HepG2 (cell line): Measurements from ENCODE around the gene SLC34A3. TPM values are rescaled to one million over a fixed set of nuclear protein-coding genes. Genes with fewer than 3 reads are reported as not detected.

Source experiments
- ASH2L ChIP-seq: fragments of 300-600, 200-600 bp; sonication (generic); IDR thresholded peaks from 2 replicates; pipeline ENCODE4 v1.7.0; 2017; ENCODE audit warnings: low read depth, mild to moderate bottlenecking, moderate library complexity, mixed read lengths, low read length; ENCODE audit not compliant: insufficient read length
- BHLHE40 ChIP-seq: IDR thresholded peaks from 2 replicates; pipeline ENCODE4 v1.6.1; 2011; ENCODE audit warnings: low read length, improper control_type of control experiment
- CBFB ChIP-seq: sonication (generic); formaldehyde crosslinking; IDR thresholded peaks from 2 replicates; pipeline ENCODE4 v1.4.0; 2020; ENCODE audit warnings: missing genetic modification reagents
- DR1 ChIP-seq: sonication (generic); formaldehyde crosslinking; IDR thresholded peaks from 2 replicates; pipeline ENCODE4 v1.8.0; 2021; ENCODE audit warnings: mild to moderate bottlenecking, missing genetic modification reagents, inconsistent platforms
- DRAP1 ChIP-seq: IDR thresholded peaks from 2 replicates; pipeline ENCODE4 v1.6.1; 2016; ENCODE audit warnings: missing genetic modification reagents, missing compliant biosample characterization
- FOXC1 ChIP-seq: sonication (generic); formaldehyde crosslinking; IDR thresholded peaks from 2 replicates; pipeline ENCODE4 v1.8.0; 2022; ENCODE audit warnings: mild to moderate bottlenecking, missing genetic modification reagents, borderline replicate concordance
- FUBP1 ChIP-seq: sonication (generic); formaldehyde crosslinking; IDR thresholded peaks from 2 replicates; pipeline ENCODE4 v1.5.1; 2020; ENCODE audit warnings: missing genetic modification reagents, mild to moderate bottlenecking, borderline replicate concordance
- KAT8 ChIP-seq: IDR thresholded peaks from 2 replicates; pipeline ENCODE4 v1.6.1; 2016; ENCODE audit warnings: missing genetic modification reagents, missing compliant biosample characterization
- MED8 ChIP-seq: sonication (generic); formaldehyde crosslinking; IDR thresholded peaks from 2 replicates; pipeline ENCODE4 v1.8.1; 2023; ENCODE audit warnings: mild to moderate bottlenecking, missing genetic modification reagents; ENCODE audit not compliant: insufficient replicate concordance
- MIXL1 ChIP-seq: IDR thresholded peaks from 2 replicates; pipeline ENCODE4 v1.6.1; 2016
- NFE2L2 ChIP-seq: fragments of 150-350 bp; IDR thresholded peaks from 2 replicates; pipeline ENCODE4 v1.6.1; 2014; ENCODE audit warnings: low read length
- PAF1 ChIP-seq: IDR thresholded peaks from 2 replicates; pipeline ENCODE4 v1.6.1; 2016; ENCODE audit warnings: missing genetic modification reagents, missing compliant biosample characterization
- RFXANK ChIP-seq: IDR thresholded peaks from 2 replicates; pipeline ENCODE4 v1.6.1; 2016
- RORA ChIP-seq: sonication (generic); formaldehyde crosslinking; IDR thresholded peaks from 2 replicates; pipeline ENCODE4 v1.5.0; 2020; ENCODE audit warnings: mild to moderate bottlenecking, missing genetic modification reagents, moderate library complexity
- SKI ChIP-seq: fragments of 450-650 bp; IDR thresholded peaks from one replicate; pipeline ENCODE4 v1.6.1; 2018; ENCODE audit warnings: mild to moderate bottlenecking; ENCODE audit not compliant: partially characterized antibody
- SNAPC5 ChIP-seq: sonication (generic); formaldehyde crosslinking; IDR thresholded peaks from 2 replicates; pipeline ENCODE4 v1.8.1; 2023; ENCODE audit warnings: mild to moderate bottlenecking, missing genetic modification reagents, borderline replicate concordance
- ZBTB3 ChIP-seq: sonication (generic); formaldehyde crosslinking; IDR thresholded peaks from 2 replicates; pipeline ENCODE4 v1.4.0; 2020; ENCODE audit warnings: low read depth, mild to moderate bottlenecking, moderate library complexity, missing genetic modification reagents, borderline replicate concordance
- ZBTB42 ChIP-seq: sonication (generic); formaldehyde crosslinking; IDR thresholded peaks from 2 replicates; pipeline ENCODE4 v1.5.0; 2020; ENCODE audit warnings: mild to moderate bottlenecking, missing genetic modification reagents
- ZFP37 ChIP-seq: sonication (generic); formaldehyde crosslinking; IDR thresholded peaks from 2 replicates; pipeline ENCODE4 v1.4.0; 2020; ENCODE audit warnings: missing genetic modification reagents, borderline replicate concordance
- ZMYM4 ChIP-seq: sonication (generic); formaldehyde crosslinking; IDR thresholded peaks from 2 replicates; pipeline ENCODE4 v1.8.1; 2023; ENCODE audit warnings: mild to moderate bottlenecking, missing genetic modification reagents
- ZNF24 ChIP-seq: fragments of 450-650 bp; IDR thresholded peaks from 2 replicates; pipeline ENCODE4 v1.6.1; 2017; ENCODE audit warnings: antibody characterized with exemption, mild to moderate bottlenecking
- ZNF263 ChIP-seq: sonication (generic); formaldehyde crosslinking; IDR thresholded peaks from 2 replicates; pipeline ENCODE4 v1.4.0; 2020; ENCODE audit warnings: missing genetic modification reagents
- ZNF331 ChIP-seq: sonication (generic); formaldehyde crosslinking; IDR thresholded peaks from 2 replicates; pipeline ENCODE4 v1.4.0; 2020; ENCODE audit warnings: missing genetic modification reagents
- ZNF335 ChIP-seq: sonication (generic); formaldehyde crosslinking; IDR thresholded peaks from 2 replicates; pipeline ENCODE4 v1.4.0; 2020; ENCODE audit warnings: missing genetic modification reagents
- ZNF570 ChIP-seq: sonication (generic); formaldehyde crosslinking; IDR thresholded peaks from 2 replicates; pipeline ENCODE4 v1.4.0; 2020; ENCODE audit warnings: mild to moderate bottlenecking, missing genetic modification reagents, borderline replicate concordance
- ZSCAN21 ChIP-seq: sonication (generic); formaldehyde crosslinking; IDR thresholded peaks from 2 replicates; pipeline ENCODE4 v1.8.0; 2022; ENCODE audit warnings: mild to moderate bottlenecking, missing genetic modification reagents, moderate library complexity, borderline replicate concordance
- ZUFSP ChIP-seq: sonication (generic); formaldehyde crosslinking; IDR thresholded peaks from 2 replicates; pipeline ENCODE4 v1.9.0; 2021; ENCODE audit warnings: missing genetic modification reagents, mild to moderate bottlenecking, borderline replicate concordance
- polyA plus RNA-seq, 8 experiments: library from polyadenylated mRNA; depleted of rRNA in 3 of 8; stranded (reverse) in 7 of 8; unstranded in 1 of 8; fragments of >200 nt; fragmentation: Illumina TruSeq in 4 of 8; extraction: Trizol in 4 of 8; gene quantifications; 2 replicates each; pipeline versions ENCODE4 v1.2.1 to v1.2.3, GENCODE V29; 2011 to 2016; ENCODE audit warnings: low read depth in 4 of 8, missing spikeins in 1 of 8, mixed read lengths in 1 of 8; ENCODE audit not compliant: insufficient read depth in 1 of 8
- total RNA-seq, 5 experiments: library from RNA; depleted of rRNA; stranded (reverse); fragments of >200 nt; fragmentation: Illumina TruSeq; extraction: Trizol; gene quantifications; 2 replicates each; pipeline ENCODE4 v1.2.3, GENCODE V29; 2016; ENCODE audit warnings: low read depth in 1 of 5

SLC34A3 gene
- total and polyA plus RNA-seq, 2 of the 13 experiments (the other 11 are each of a cell fraction or from before 2014, with no cell fraction given) = 0.07 to 1.0 TPM

GRCh38 chr9:137223078-137223970 is 7.4 kb upstream of the SLC34A3 start (continued):
- peak; percentile 55 for TF ChIP-seq DRAP1 (CRISPR knock-in tag)
- no peak for TF ChIP-seq ZSCAN21 (CRISPR knock-in tag)
- TF ChIP-seq KAT8 (CRISPR knock-in tag) = peak; percentile 60
- no peak for TF ChIP-seq ZNF24
- TF ChIP-seq MED8 (CRISPR knock-in tag) = no peak
- no peak for TF ChIP-seq NFE2L2
- no peak for TF ChIP-seq MIXL1 (CRISPR knock-in tag)
- TF ChIP-seq SNAPC5 (CRISPR knock-in tag) = no peak
- TF ChIP-seq ZBTB42 (CRISPR knock-in tag) = no peak; the same call in 1 of the 2 replicates
- TF ChIP-seq BHLHE40 = no peak
- no peak for TF ChIP-seq FUBP1 (CRISPR knock-in tag)
- TF ChIP-seq ASH2L = peak; percentile 38
- TF ChIP-seq ZUFSP (CRISPR knock-in tag) = no peak
- TF ChIP-seq ZNF335 (CRISPR knock-in tag) = no peak
- no peak for TF ChIP-seq ZBTB3
- no peak for TF ChIP-seq RORA
- no peak for TF ChIP-seq ZFP37 (CRISPR knock-in tag)
- TF ChIP-seq RFXANK (CRISPR knock-in tag) = no peak
- TF ChIP-seq ZMYM4 (CRISPR knock-in tag) = 0 out of 2 replicates have a peak, but pooled peaks have one; percentile 6
- no peak for TF ChIP-seq PAF1 (CRISPR knock-in tag)
- TF ChIP-seq SKI = no peak
- TF ChIP-seq DR1 (CRISPR knock-in tag) = no peak
- TF ChIP-seq CBFB (CRISPR knock-in tag) = 0 out of 2 replicates have a peak, but pooled peaks have one; percentile 8
- no peak for TF ChIP-seq ZNF331 (CRISPR knock-in tag)
- no peak for TF ChIP-seq FOXC1 (CRISPR knock-in tag)
- TF ChIP-seq ZNF570 (CRISPR knock-in tag) = no peak
- peak; percentile 11; the same call in 1 of the 2 replicates for TF ChIP-seq ZNF263
